ENCODE measurements around the gene CSF3R.

CSF3R gene

DNA sequence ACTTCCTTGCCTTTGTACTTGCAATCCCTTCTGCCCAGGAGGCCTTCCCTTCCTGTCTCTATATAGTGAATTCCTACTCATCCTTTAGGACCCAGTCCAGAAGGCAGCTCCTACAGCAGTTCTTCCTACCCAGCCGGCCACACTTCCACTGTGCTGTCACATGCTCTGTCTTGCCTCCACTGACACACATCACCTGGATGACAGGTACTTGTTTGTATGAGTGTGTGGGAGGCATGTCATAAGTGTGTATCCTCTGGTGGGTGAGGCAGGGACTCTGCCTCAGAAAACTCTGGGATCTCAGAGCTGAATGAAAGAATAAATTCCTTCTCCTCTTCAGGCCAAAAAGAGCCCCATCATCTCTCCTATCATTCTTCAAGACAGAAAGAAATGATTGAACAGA, 27.3 kb downstream of the CSF3R start:
- no peak for DNase-seq

DNA sequence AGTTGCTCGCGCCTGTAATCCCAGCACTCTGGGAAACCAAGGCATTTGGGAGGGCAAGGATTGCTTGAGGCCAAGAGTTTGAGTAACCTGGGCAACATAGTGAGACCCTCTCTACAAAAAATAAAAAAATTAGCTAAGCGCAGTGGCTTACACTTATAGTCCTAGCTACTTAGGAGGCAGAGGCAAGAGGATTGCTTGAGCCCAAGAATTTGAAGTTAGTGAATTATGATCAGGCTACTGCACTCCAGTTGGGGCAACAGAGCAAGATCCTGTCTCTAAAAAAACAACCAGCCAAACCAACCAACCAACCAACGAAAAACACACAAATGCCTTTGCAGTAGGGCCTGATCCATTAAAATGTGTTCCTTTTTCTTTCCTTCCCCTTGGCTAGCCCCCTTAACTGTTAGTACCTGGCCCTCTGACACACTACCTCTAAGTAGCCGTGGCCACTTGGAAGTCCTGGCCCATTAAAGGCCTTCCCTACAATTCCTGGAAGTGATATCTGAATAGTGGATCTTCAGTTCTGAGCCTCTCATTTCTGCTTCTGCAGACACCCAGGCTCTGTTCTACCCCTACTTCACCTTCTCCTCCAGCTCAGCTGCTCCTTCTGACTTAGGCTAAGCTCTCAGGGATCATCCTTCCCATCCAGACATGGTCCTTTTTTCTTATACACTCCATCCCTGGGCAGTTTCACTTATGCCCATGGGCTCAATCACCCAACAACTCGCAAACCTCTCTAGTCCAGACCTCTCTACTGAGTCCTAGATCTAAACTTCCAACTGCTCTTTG, 28.9 kb downstream of the CSF3R start:
- DNase-seq, result no peak

DNA sequence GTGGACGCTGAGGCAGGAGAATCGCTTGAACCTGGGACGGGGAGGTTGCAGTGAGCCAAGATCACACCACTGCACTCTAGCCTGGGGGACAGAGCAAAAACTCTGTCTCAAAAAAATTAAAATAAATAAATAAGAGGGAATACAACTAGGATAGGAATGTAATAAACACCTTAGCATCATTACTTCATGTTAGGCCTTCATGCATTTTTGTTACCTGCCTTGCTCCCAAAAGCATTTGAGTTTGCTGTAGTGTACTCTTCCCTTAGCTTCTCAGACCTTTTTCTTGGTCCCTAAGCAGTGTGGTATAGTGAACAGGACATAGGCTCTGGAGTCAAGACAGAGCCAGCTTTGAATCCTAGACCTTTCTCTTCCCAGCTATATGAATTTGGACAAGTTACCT, 29.7 kb downstream of the CSF3R start:
- no peak for DNase-seq

DNA sequence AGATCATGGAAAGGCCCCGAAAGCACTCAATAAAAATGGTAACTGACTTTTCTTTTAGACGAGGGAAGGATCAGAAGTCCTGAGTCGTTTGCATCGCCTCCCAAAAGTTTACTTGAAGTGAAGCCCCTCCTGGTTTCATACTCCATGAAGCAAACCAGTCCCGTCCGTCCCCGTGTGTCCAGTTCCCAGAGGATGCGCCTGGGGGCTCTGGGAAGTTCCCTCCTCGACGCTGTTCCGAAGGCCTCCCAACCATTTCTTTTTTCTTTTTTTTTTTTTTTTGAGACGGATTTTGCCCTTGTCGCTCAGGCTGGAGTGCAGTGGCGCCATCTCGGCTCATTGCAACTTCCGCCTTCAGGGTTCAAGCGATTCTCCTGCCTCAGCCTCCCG, 31.8 kb downstream of the CSF3R start:
- DNase-seq, result no peak

DNA sequence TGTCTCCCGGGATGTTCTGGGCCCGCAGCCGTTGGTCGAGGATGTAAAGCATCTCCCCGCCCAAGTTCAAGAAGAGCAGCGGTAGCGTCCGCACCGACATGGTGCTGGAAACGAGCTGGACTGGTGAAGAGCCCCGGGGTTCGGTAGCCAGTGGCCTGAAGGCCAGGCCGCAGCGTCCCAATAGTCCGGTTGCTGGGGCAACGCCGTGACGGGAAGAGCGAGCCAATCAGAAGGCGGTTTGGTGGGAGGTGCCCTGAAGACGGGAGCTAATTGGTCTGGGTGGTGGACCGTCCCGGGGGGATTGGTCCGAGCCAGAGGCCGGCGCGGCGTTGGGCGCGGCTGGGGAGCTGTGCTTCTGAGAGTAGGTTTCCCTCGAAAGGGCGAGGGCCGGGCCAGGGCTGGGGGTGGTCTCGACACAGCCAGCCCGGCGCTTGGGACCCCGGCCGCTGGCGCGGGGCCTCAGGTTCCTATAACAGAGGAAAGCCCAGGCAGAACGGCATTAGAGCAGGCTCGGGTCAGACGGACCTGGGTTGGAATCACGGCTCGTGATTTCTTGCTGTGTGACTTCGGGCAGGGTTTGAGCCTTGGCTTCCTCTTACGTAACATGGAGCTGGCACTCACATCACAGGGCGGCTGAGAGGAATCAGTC, 32.3 kb downstream of the CSF3R start, which contains the start of gene OSCP1:
Gene OSCP1, minus strand, starts transcription at position 182 of the 649 bp plus-strand sequence. Its CDS starts 82 bp downstream, at position 100.
- peak; percentile 94 for DNase-seq

DNA sequence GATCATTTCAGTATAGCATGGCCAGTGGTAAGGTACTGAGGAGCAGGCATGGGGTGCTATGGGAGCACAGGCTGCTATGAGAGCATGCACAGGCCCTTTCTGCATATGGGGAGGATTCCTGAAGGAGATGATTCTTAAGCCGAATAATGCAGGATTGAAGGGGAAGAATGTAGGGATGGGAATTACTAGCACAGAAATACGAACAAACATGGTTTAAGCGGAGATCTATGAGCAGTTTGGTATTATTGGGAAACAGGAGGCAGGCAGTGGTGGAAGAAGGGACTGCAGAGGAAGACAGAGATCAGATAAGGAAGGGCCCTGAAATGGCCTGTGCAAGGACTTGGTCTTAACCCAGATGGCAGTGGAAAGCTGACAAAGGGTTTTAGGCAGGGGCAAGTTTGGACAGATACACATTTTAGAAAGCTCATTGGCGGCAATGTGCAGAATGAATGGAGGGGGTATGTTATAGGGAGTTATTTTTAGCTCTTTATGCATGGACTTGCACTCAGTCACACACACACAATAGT, 34.1 kb downstream of the CSF3R start:
- DNase-seq, result no peak

GRCh38 chr1:36447450-36447849, 35.3 kb downstream of the CSF3R start:
- DNase-seq, result no peak

GRCh38 chr1:36446746-36447145, 36.0 kb downstream of the CSF3R start:
- no peak for DNase-seq

DNA sequence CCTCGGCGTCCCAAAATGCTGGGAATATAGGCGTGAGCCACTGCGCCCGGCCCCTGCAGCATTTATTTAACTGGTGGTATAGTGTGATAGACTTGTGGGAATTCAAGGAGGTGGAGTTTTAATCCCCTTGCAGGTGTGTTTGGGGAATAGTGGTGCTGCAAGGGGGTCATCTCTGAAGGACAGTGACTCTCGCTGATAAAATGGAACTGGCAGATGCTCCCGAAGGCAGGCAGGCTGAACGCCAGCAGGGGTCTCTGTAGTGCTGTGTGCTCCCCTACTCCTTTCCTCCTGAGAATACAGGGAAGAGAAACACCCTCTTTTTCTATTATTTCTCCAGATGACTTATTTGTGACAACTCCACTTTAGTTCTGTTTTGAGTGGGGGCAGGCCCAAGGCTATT, 36.4 kb downstream of the CSF3R start:
- DNase-seq, result no peak

DNA sequence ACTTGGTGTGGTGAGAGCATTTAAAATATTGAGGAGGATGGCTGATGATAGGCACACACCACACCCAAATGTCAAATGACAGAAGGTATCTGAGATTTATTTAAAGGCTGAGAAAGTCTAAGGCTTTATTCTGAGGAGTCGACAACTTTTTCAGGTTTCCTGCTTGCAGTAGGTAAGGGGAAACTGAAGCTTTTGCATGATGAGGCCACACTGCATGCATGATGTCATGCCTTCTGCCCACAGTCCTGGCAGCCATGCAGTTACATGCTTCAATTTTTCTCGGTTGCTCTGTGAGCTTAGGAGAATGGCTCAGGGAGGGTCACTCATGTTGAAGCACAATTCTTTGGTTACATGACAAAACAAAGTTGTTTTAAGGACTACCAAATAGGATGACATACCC, 39.4 kb downstream of the CSF3R start:
- DNase-seq, result no peak

- DNase-seq, result no peak
Observed at GRCh38 chr1:36442337-36442736, 40.4 kb downstream of the CSF3R start.

- DNase-seq, result no peak
Observed at GRCh38 chr1:36440646-36441045, 42.1 kb downstream of the CSF3R start.

DNA sequence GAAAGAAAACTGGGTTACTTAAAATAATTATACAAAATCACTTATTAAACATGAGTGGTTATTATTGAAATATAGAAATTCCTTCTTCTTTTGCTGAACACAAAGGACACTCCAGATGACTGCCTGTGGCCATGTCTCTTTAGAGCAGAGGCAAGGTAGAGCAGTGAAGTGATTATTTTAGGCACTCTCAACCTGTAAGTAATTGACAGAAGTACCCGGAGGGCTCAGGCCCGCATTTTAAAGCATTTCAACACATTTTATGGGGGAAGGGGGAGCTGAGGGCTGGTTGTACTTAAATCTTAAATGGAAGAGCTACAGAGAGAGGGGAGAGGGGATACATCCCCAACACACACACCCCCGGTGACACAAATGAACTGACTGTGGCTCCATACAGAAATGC, 42.7 kb downstream of the CSF3R start:
- DNase-seq, result no peak

DNA sequence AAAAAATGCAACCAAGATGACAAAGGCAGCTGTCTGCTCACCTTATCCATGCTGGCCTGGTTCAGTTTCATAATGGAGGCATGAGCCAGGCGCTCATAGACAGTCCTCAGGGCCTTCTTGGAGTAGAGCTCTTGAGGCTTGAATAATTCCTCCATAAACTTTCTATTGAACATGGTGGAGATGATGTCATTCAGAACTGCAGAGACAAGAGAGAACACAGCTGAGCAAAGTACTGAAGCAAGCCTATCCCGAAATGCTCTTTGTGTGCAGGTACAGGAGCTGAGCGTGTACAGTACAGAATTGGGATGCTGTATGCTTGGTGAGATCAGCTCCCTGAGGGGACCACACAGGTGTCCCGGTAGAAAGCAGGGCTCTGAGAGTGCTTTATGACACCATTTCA, 44.0 kb downstream of the CSF3R start:
- no peak for DNase-seq

DNA sequence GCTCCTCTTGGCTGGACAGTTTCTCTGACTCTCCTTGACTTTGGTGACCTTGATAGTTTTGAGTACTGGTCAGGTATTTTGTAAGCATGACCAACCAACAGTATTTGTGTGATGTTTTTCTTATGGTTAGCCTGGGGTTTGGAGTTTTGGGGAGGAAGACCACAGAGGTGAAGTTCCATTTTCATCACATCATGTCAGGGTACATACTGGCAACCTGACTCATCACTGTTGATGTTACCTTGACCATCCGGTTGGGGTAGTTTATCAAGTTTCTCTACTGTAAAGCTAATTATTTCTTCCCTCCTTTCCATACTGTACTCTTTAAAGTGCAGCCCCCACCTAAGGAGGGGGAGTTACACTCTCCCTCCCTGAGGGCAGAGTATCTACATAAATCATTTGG, 45.9 kb downstream of the CSF3R start:
- DNase-seq, result no peak

DNA sequence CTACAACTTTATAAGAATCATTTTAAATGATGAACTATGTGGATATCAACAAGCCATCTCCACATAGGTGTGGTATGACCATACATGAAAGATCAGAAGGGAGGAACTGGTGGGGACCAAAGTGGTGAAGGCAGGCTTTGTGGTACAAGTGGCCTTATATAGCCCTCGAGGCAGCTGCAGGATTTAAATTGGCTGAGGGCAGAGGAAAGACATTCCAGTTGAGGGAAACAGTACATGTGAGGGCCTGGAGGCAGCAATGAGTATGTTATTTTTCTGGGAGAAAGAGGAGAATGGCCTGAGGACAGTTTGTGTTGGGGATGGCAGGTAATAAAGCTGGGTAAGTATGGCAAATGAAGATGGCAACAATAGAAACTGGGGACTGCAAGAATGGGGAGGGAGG, 49.6 kb downstream of the CSF3R start:
- no peak for DNase-seq

GRCh38 chr1:36432616-36433015, 50.1 kb downstream of the CSF3R start:
- no peak for DNase-seq

- DNase-seq, result no peak
Observed at GRCh38 chr1:36425791-36426190, 56.9 kb downstream of the CSF3R start.

- no peak for DNase-seq
Observed at GRCh38 chr1:36421649-36422048, 61.1 kb downstream of the CSF3R start.

DNA sequence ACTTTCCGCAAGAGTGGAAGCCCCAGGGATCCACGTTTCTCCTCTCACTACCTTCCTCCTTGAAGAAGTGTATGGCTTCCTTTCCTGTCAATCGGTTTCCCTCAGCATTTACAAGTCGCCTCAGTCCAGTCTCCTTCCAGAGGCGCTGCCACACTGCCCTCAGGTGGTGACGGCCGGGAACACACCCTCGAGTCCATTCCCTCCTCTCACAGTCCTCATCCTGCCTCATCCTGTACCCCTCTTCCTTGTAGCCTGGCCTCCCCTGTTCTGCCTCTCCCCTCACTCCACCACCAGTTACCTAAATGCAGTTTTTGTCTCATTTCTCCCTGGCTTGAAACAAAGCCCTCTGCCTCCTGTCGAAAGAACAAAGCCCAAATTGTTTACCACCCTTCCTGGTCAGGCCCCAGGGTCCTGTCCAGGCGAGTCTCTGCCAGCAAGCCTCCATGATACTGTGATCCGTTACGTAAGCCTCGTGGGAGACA, 61.8 kb downstream of the CSF3R start:
- DNase-seq, result peak; percentile 76

GRCh38 chr1:36420409-36420808, 62.3 kb downstream of the CSF3R start:
- DNase-seq, result no peak

DNA sequence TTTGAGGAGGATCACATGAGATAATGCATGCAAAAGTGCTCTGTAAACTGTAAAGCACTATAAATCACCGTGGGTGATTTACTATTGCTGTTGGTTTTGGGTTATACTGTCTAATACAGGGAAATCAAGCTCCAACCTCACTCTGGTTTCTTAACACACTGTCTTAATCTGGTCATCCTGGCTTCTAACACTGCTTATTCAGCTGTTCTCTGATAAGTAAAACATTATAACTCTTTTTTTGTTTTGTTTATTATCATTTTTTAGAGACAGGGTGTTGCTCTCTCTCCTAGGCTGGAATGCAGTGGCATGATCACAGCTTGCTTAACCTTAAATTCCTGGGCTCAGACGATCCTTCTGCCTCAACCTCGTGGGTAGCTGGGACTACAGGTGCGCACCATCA, 63.1 kb downstream of the CSF3R start:
- no peak for DNase-seq

DNA sequence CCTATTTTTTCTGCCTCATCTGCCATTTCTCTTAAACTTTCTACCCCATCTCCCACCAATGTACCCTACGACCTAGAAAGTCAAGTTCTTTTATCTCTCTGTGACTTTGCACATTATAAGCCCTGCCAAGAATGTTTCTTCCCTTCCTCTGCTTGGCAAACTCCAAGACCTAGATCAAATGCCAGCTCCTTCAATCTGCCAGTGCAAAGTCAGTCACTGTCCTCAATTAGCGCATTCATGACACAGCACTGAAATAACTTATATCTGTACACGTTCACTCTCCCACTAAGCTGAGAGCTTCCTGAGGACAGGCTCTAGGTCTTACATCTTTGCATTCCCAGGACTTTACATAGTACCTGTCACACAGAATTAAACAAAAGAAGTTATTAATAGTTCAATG, 63.6 kb downstream of the CSF3R start:
- no peak for DNase-seq

- no peak for DNase-seq
Observed at GRCh38 chr1:36417931-36418330, 64.8 kb downstream of the CSF3R start.
